Parathyroid adenoma (tissue), 2 donors: Measurements from ENCODE around the gene CFAP53.

Experiments used
- H2AFZ ChIP-seq: fragments of 300-600 bp; sonication (generic); one replicate; pipeline ENCODE4 v1.7.0; 2017; ENCODE audit warnings: antibody characterized with exemption, mild to moderate bottlenecking
- H3K27ac ChIP-seq: fragments of 300-600 bp; sonication (generic); one replicate; pipeline ENCODE4 v1.7.0; 2017
- H3K27me3 ChIP-seq: fragments of 300-600 bp; sonication (generic); one replicate; pipeline ENCODE4 v1.7.0; 2017; ENCODE audit warnings: low read length; ENCODE audit not compliant: control insufficient read depth, insufficient read depth
- H3K36me3 ChIP-seq: fragments of 300-600 bp; sonication (generic); one replicate; pipeline ENCODE4 v1.7.0; 2017; ENCODE audit warnings: low read length; ENCODE audit not compliant: control insufficient read depth, insufficient read depth
- H3K4me1 ChIP-seq: fragments of 300-600 bp; sonication (generic); one replicate; pipeline ENCODE4 v1.7.0; 2017; ENCODE audit warnings: control low read depth
- H3K4me2 ChIP-seq: fragments of 300-600 bp; sonication (generic); one replicate; pipeline ENCODE4 v1.7.0; 2017; ENCODE audit warnings: low read length
- H3K4me3 ChIP-seq: fragments of 300-600 bp; sonication (generic); one replicate; pipeline ENCODE4 v1.7.0; 2017; ENCODE audit warnings: low read depth, low read length
- H3K79me2 ChIP-seq: fragments of 300-600 bp; sonication (generic); one replicate; pipeline ENCODE4 v1.7.0; 2017; ENCODE audit warnings: control low read depth
- H3K9ac ChIP-seq: fragments of 300-600 bp; sonication (generic); one replicate; pipeline ENCODE4 v1.7.0; 2017; ENCODE audit warnings: mild to moderate bottlenecking
- H3K9me3 ChIP-seq: fragments of 300-600 bp; sonication (generic); one replicate; pipeline ENCODE4 v1.7.0; 2017; ENCODE audit warnings: low read length; ENCODE audit not compliant: control insufficient read depth
- CTCF ChIP-seq: fragments of 300-600 bp; sonication (generic); IDR thresholded peaks from one replicate; pipeline ENCODE4 v1.7.0; 2017; ENCODE audit warnings: antibody characterized with exemption, mild to moderate bottlenecking
- donor health status: primary hyperparathyroidism.

The CFAP53 gene

DNA sequence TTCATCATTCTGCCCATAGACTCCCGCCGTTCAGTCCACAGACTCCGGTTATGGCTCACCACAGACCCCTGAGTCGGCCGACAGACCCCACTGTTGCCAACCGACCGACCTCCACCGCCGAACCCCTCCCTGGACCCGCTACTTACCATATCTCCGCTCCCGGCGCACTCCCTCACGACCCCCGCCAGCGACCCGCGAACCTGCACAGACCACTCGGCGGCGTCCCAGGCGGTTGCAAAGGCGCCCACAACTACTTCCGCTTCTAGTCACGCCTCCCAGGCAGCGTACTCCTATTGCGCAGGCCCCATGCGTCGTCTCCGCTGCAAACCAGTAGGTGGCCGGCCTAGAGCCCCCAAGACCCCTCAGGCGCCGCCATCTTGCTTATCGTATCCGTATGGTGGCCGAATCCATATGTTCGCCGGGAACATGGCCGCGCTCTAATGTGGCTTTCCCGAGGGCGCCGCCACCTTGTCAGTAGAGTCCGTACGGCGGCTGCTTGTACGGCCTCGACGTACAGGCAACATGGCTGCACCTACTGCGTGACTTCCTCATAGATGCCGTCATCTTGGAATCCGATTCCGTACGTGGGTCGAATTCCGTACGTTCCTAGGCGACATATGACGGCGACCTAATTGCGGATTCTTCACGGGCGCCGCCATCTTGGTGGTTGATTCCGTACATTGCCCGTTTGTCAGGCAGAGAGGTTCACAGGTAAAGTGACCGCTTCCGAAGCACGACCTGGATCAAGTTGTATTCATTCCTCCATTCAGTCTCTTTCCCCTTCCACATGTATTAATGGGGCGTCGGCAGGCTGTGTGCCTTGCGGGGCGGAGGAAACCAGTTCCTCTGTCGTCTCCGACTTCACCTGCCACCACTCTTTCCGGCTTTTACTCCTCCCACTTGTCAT lies 21.4 kb upstream of the CFAP53 start, which contains the start of gene CXXC1:
Gene CXXC1, minus strand, starts transcription at position 252 of the 907 bp plus-strand sequence. Its CDS starts 103 bp downstream, at position 149.
- peak; percentile 51 for TF ChIP-seq CTCF
- no peaks in the 10 kb centered on the region for H3K27me3 ChIP-seq
- H3K79me2 ChIP-seq = no peaks in the 10 kb centered on the region
- no peaks in the 10 kb centered on the region for H3K9me3 ChIP-seq
- H3K27ac ChIP-seq = peak within 1 kb of the TSS; percentile 91
- peak within 1 kb of the TSS; percentile 96 for H2AFZ ChIP-seq
- H3K9ac ChIP-seq = peak within 1 kb of the TSS; percentile 62
- peak within 1 kb of the TSS; percentile 76 for H3K4me2 ChIP-seq
- peak within 1 kb of the TSS; percentile 80 for H3K4me3 ChIP-seq
- no peaks in the 10 kb centered on the region for H3K4me1 ChIP-seq
- no peaks in the 10 kb centered on the region for H3K36me3 ChIP-seq

GRCh38 chr18:50287028-50287440 lies 20.7 kb upstream of the CFAP53 start:
- H3K27ac ChIP-seq = peak overlapping the region; percentile 91
- H2AFZ ChIP-seq = peak overlapping the region; percentile 96
- H3K4me3 ChIP-seq = peak overlapping the region; percentile 80
- no peaks in the 10 kb centered on the region for H3K79me2 ChIP-seq
- no peaks in the 10 kb centered on the region for H3K9me3 ChIP-seq
- no peak for TF ChIP-seq CTCF
- peak overlapping the region; percentile 76 for H3K4me2 ChIP-seq
- H3K4me1 ChIP-seq = no peaks in the 10 kb centered on the region
- no peaks in the 10 kb centered on the region for H3K27me3 ChIP-seq
- H3K36me3 ChIP-seq = no peaks in the 10 kb centered on the region
- no peak overlapping the region for H3K9ac ChIP-seq

- H3K9ac ChIP-seq = no peak overlapping the region
- H3K4me1 ChIP-seq = peaks cover 3% of the 10 kb centered on the region
- H3K36me3 ChIP-seq = no peaks in the 10 kb centered on the region
- H2AFZ ChIP-seq = peak overlapping the region; percentile 96
- H3K4me2 ChIP-seq = peak overlapping the region; percentile 76
- H3K79me2 ChIP-seq = no peaks in the 10 kb centered on the region
- peak overlapping the region; percentile 91 for H3K27ac ChIP-seq
- no peak for TF ChIP-seq CTCF
- peak overlapping the region; percentile 80 for H3K4me3 ChIP-seq
- no peaks in the 10 kb centered on the region for H3K27me3 ChIP-seq
- no peaks in the 10 kb centered on the region for H3K9me3 ChIP-seq
These were observed 20.2 kb upstream of the CFAP53 start for GRCh38 chr18:50286391-50287027.

DNA sequence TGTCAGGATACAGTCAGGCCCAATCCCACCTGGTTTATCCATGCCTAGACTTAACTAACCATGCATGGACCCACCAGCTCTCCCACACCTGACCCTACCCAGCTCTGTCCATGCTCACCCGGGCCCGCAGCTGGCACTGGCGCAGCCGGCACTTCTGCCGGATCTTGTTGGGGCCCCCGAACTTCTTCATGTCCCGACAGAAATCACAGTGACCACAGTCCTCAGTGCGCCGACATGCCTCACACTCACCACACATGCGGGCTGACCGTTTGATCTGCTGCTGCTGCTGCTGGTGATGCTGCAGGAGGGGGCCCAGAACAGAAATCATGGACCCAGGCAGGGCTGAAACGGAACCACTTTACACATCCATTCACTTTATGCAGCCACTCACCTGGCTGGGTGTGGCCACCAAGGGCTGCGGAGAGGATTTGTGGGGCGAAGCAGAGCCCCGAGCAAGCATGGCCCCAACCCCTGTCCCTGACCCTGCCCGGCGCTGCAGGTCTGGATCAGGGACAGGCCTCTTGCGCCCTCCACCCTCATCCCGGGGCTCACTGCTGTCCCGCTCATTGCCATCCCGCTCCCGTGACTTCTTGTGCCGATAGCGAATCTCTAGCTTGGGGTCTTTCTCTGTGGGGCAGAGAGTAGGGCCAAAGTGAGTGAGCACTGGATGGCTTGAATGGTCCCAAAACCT lies 19.5 kb upstream of the CFAP53 start:
- H2AFZ ChIP-seq = no peak overlapping the region
- no peak overlapping the region for H3K27ac ChIP-seq
- no peak overlapping the region for H3K4me2 ChIP-seq
- no peak overlapping the region for H3K9ac ChIP-seq
- peaks cover 3% of the 10 kb centered on the region for H3K79me2 ChIP-seq
- H3K4me3 ChIP-seq = no peak overlapping the region
- no peaks in the 10 kb centered on the region for H3K27me3 ChIP-seq
- TF ChIP-seq CTCF = no peak
- peaks cover 3% of the 10 kb centered on the region for H3K4me1 ChIP-seq
- H3K9me3 ChIP-seq = no peaks in the 10 kb centered on the region
- H3K36me3 ChIP-seq = no peaks in the 10 kb centered on the region
